ENCODE data around the gene GSX1. TPM values are rescaled to one million over a fixed set of nuclear protein-coding genes. Genes with fewer than 3 reads are reported as not detected.

Gene GSX1
- total and polyA plus RNA-seq, 9 of the 15 experiments (the other 6 are each of a cell fraction or from before 2014, with no cell fraction given), result not detected

- peak; percentile 13 to 46 (median 44); a peak in 3 of 6 replicates for TF ChIP-seq CTCF (IDR thresholded peaks at IDR 0.05 in 2 of 3, conservative IDR thresholded peaks at IDR 0.05 in 1 of 3; ENCODE audit: insufficient read depth in 2 of 3, low read depth in 1 of 3, low read length in 3 of 3)
- TF ChIP-seq NR2C1 (IDR thresholded peaks at IDR 0.05), result no peak
- TF ChIP-seq NR2C1 (tag; IDR thresholded peaks at IDR 0.05), result no peak
- TF ChIP-seq ZNF778 (CRISPR knock-in tag; IDR thresholded peaks at IDR 0.05), result no peak
Measured at GRCh38 chr13:27783111-27783510, 9.2 kb upstream of the GSX1 start (continued).

- peaks cover 17 to 36% of the 10 kb centered on the region in 2 experiments for H3K27me3 ChIP-seq (ENCODE audit: control insufficient read depth in 2 of 2, insufficient read depth in 2 of 2, low read length in 2 of 2)
- no peak for FAIRE-seq
- no peaks in the 10 kb centered on the region for H3K79me2 ChIP-seq (ENCODE audit: control insufficient read depth, insufficient read depth, low read length)
- DNase-seq (ENCODE audit: extremely low read depth in 1 of 4, low spot score in 3 of 4), result no peak
- 0% methylated on average over 1 of the region's 1 CpG for WGBS (ENCODE audit: insufficient coverage, low coverage, missing lambda C conversion rate)
- H3K4me2 ChIP-seq (ENCODE audit: insufficient read depth, low read length), result no peak overlapping the region
- no peak for ATAC-seq
- in situ Hi-C loops (cut with MboI), result no loop called here
- no peaks in the 10 kb centered on the region for H3K36me3 ChIP-seq (ENCODE audit: control insufficient read depth, insufficient read depth, low read length)
- no peak overlapping the region for H3K27ac ChIP-seq (ENCODE audit: extremely low read depth, low read depth, low read length)
- ChIA-PET CTCF (ENCODE audit: low intra/inter-chr PET ratio) (no interaction called here), POLR2A (no interaction called here)
- intact Hi-C loops (cut with micrococcal nuclease), result no loop called here
- peaks cover 0 to 6% of the 10 kb centered on the region in 2 experiments; a peak in 2 of 5 replicates for H3K4me1 ChIP-seq (replicated peaks in 1 of 2; ENCODE audit: control insufficient read depth in 2 of 2, insufficient read depth in 2 of 2, low read length in 2 of 2)
- no peak overlapping the region for H3K4me3 ChIP-seq
- BruUV-seq (replicated peaks), result no TSS peak
- no peaks in the 10 kb centered on the region for H3K9me3 ChIP-seq (replicated peaks; ENCODE audit: control insufficient read depth, insufficient read depth, low read depth, low read length)
- no peaks in the 10 kb centered on the region for H3K9me1 ChIP-seq (ENCODE audit: control insufficient read depth, insufficient read depth, low read length)
- H3K9ac ChIP-seq (ENCODE audit: insufficient read depth in 1 of 2, low read depth in 2 of 2, low read length in 2 of 2), result no peak overlapping the region
- H2AFZ ChIP-seq (ENCODE audit: low read depth, low read length), result no peak overlapping the region
- H4K20me1 ChIP-seq (replicated peaks; ENCODE audit: control insufficient read depth, insufficient read depth, low read length), result no peaks in the 10 kb centered on the region
- TF ChIP-seq CREBBP (IDR thresholded peaks at IDR 0.05; ENCODE audit: low read depth, low read length) (no peak), ELF2 (CRISPR knock-in tag; IDR thresholded peaks at IDR 0.05) (no peak), E4F1 (CRISPR knock-in tag; IDR thresholded peaks at IDR 0.05; ENCODE audit: borderline replicate concordance) (no peak), CUX1 (CRISPR knock-in tag; IDR thresholded peaks at IDR 0.05) (no peak), PHB2 (IDR thresholded peaks at IDR 0.05; ENCODE audit: low read depth) (no peak), GTF2B (IDR thresholded peaks at IDR 0.05; ENCODE audit: extremely low read depth, insufficient read length) (no peak), ZNF444 (CRISPR knock-in tag; IDR thresholded peaks at IDR 0.05) (no peak), SP1 (CRISPR knock-in tag; IDR thresholded peaks at IDR 0.05) (no peak)
Measured at GRCh38 chr13:27788271-27788670, 4.0 kb upstream of the GSX1 start.

All from K562 (cell line).